Fibroblast of the aortic adventitia (primary cell): ENCODE measurements around the gene DHX58. TPM values are rescaled to one million over a fixed set of nuclear protein-coding genes. Genes with fewer than 3 reads are reported as not detected.
"Not testable (repeated sequence)": the region's sequence is repeated elsewhere in the genome, so short reads cannot be mapped to it uniquely, and the experiment has no call there.

Experiments
- DNase-seq: peaks from one replicate; pipeline ENCODE4 v3.0.0-alpha.2; 2010; ENCODE audit warnings: low read depth
- H3K4me3 ChIP-seq: 2 replicates; pipeline ENCODE4 v1.5.1; 2011; ENCODE audit warnings: low read depth, mild to moderate bottlenecking, control low read depth, low read length, moderate library complexity
- CTCF ChIP-seq: IDR thresholded peaks from 2 replicates; pipeline ENCODE4 v1.5.1; 2011; ENCODE audit warnings: mild to moderate bottlenecking, low read length, control low read depth, inconsistent platforms; ENCODE audit not compliant: insufficient read depth
- total RNA-seq: library from RNA; depleted of rRNA; stranded (reverse); fragments of >200 nt; gene quantifications from 2 replicates; pipeline ENCODE4 v1.2.3, GENCODE V29; 2012; ENCODE audit warnings: low replicate concordance

Gene DHX58
- total RNA-seq, 1 donor, result 11.3 TPM

GRCh38 chr17:42142371-42142896 is 29.9 kb upstream of the DHX58 start:
- TF ChIP-seq CTCF, result no peak
- no peak overlapping the region for H3K4me3 ChIP-seq
- peak; percentile 57 for DNase-seq

- TF ChIP-seq CTCF, result no peak
- H3K4me3 ChIP-seq, result no peak overlapping the region
- DNase-seq, result no peak
Observed at GRCh38 chr17:42141382-42141781, 28.9 kb upstream of the DHX58 start.

GRCh38 chr17:42140690-42141089 is 28.2 kb upstream of the DHX58 start:
- H3K4me3 ChIP-seq, DNase-seq: not testable (repeated sequence)

GRCh38 chr17:42138749-42139492 is 26.4 kb upstream of the DHX58 start:
- no peak for DNase-seq

DNA sequence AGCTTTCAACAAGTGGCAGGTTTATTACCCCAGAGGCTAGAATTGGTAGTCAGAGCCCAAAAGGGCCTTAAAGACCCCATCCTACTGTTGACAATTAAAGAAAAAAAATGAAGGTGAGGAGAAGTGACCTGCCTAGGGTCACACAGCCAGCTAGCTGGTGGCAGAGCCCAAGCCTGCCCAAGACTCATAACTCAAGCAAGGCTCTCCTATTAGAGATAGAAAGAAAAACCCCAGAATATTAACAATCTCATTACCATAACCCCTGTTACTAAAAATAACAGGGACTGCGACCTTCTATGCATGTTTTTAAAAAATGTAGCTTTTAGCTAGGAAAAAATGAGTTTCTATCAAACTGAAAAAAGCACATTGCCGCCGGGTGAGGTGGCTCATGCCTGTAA is 24.1 kb upstream of the DHX58 start:
- DNase-seq, result no peak
- no peak for TF ChIP-seq CTCF
- H3K4me3 ChIP-seq, result no peak overlapping the region

More at GRCh38 chr17:42138749-42139492, 26.4 kb upstream of the DHX58 start:
- no peak overlapping the region for H3K4me3 ChIP-seq
- no peak for TF ChIP-seq CTCF

DNA sequence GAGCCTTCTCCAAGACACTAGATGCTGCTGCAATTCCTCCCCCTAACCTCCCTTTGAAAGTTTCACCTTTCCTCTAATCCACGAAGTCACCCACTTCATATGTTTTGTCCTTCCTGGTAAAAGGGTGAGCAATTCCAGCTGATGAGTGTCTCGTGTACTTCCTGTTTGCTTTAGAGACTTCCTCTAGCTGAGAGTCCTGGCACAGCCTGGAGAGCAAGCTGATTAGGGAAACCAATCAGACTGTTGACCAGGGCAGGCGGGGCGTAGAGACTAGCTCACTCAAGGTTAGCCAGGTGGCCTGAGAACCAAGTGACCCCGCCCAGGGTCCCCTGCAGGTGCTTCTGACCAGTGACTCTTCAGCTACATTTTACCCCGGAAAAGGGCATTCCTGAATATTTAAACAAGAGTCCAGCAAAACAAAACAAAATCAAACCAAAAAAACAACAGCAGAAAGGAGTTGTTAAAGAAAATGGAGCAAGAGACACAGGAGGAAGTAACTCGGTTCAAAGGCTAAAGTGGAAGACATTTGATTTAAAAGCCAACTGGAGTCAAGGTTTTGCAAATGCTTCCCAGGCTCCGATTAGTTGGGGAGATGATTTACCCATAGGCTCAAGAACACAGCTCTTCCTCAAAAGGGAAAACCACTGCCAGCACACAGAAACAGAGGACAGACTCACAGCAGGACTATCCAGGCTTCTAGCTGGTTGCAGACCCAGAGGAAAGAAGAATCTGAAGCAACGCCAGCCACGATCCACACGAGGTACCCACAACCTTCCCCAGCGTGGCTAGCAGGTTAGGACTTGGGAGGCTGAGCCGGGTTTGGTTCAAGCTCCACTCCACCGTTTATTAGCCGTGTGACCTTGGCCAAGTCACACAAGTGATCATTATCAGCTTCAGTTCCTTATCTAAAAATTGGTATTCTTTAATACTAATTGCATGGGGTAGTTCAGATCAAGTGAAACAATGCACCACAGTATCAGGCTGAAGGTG is 23.4 kb upstream of the DHX58 start:
- TF ChIP-seq CTCF, result no peak
- no peak overlapping the region for H3K4me3 ChIP-seq
- peak; percentile 53 for DNase-seq

DNA sequence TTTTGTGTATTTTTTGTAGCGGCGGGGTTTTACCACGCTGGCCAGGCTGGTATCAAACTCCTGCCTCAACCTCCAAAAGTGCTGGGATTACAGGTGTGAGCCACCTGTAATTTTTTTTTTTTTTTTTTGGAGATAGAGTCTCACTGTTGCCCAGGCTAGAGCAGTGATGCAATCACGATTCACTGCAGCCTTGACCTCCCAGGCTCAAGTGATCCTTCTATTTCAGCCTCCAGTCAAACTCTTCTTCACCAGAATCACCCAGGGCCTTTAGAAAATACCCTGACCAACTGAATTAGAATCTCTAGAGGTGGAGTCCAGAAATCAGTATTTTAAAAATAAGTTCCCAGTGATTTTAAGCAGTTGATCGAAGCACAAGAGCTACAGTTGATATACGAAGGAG is 22.6 kb upstream of the DHX58 start:
- no peak for DNase-seq
- no peak for TF ChIP-seq CTCF
- no peak overlapping the region for H3K4me3 ChIP-seq
